Mesendoderm (in vitro differentiated cells): Measurements from ENCODE around the gene ITPR2.
A peak's percentile ranks its signal among the peaks of the same experiment; 100 is the strongest.

ENCODE experiments used
- DNase-seq: peaks from one replicate; pipeline ENCODE4 v3.0.0; 2013
- H2AK5ac ChIP-seq: 2 replicates; pipeline ENCODE4 v1.6.1; 2013; ENCODE audit warnings: low read length, inconsistent platforms
- H2BK120ac ChIP-seq: 2 replicates; pipeline ENCODE4 v1.6.1; 2013; ENCODE audit warnings: low read depth, mild to moderate bottlenecking, low read length, moderate library complexity, mixed read lengths
- H2BK15ac ChIP-seq: replicated peaks from 2 replicates; pipeline ENCODE4 v1.6.1; 2013; ENCODE audit warnings: low read depth, mild to moderate bottlenecking, moderate library complexity
- H2BK5ac ChIP-seq: 2 replicates; pipeline ENCODE4 v1.6.1; 2013; ENCODE audit warnings: low read length, inconsistent platforms
- H3K18ac ChIP-seq: 2 replicates; pipeline ENCODE4 v1.6.1; 2013; ENCODE audit warnings: mild to moderate bottlenecking, low read length, mixed read lengths
- H3K23ac ChIP-seq: one replicate; pipeline ENCODE4 v1.6.1; 2013; ENCODE audit warnings: low read length
- H3K27ac ChIP-seq: 2 replicates; pipeline ENCODE4 v1.5.1; 2013; ENCODE audit warnings: low read depth, mild to moderate bottlenecking, inconsistent platforms, low read length, moderate library complexity
- H3K27me3 ChIP-seq: 2 replicates; pipeline ENCODE4 v1.6.1; 2013; ENCODE audit warnings: low read length, control low read depth, mild to moderate bottlenecking, inconsistent platforms; ENCODE audit not compliant: insufficient read depth, poor library complexity
- H3K36me3 ChIP-seq: 2 replicates; pipeline ENCODE4 v1.6.1; 2013; ENCODE audit warnings: low read length, inconsistent platforms; ENCODE audit not compliant: control insufficient read depth, insufficient read depth
- H3K4ac ChIP-seq: one replicate; pipeline ENCODE4 v1.6.1; 2013; ENCODE audit warnings: low read depth, mild to moderate bottlenecking, low read length, moderate library complexity
- H3K4me1 ChIP-seq: 2 replicates; pipeline ENCODE4 v1.6.1; 2013; ENCODE audit warnings: low read depth, low read length, inconsistent platforms; ENCODE audit not compliant: control insufficient read depth
- H3K4me2 ChIP-seq: 2 replicates; pipeline ENCODE4 v1.6.1; 2013; ENCODE audit warnings: low read length
- H3K4me3 ChIP-seq: 2 replicates; pipeline ENCODE4 v1.5.1; 2013; ENCODE audit warnings: mild to moderate bottlenecking, low read length
- H3K56ac ChIP-seq: one replicate; pipeline ENCODE4 v1.6.1; 2013; ENCODE audit warnings: low read length
- H3K79me1 ChIP-seq: 2 replicates; pipeline ENCODE4 v1.6.1; 2013; ENCODE audit warnings: low read length, inconsistent platforms
- H3K79me2 ChIP-seq: 2 replicates; pipeline ENCODE4 v1.6.1; 2013; ENCODE audit warnings: mild to moderate bottlenecking, low read length; ENCODE audit not compliant: control insufficient read depth, insufficient read depth
- H3K9ac ChIP-seq: 2 replicates; pipeline ENCODE4 v1.6.1; 2013; ENCODE audit warnings: low read length, inconsistent platforms
- H4K5ac ChIP-seq: one replicate; pipeline ENCODE4 v1.6.1; 2013; ENCODE audit warnings: low read length
- H4K8ac ChIP-seq: one replicate; pipeline ENCODE4 v1.6.1; 2013; ENCODE audit warnings: low read depth, mild to moderate bottlenecking, control low read depth, low read length, moderate library complexity
- WGBS: extraction: QIAGEN DNeasy Blood & Tissue Kit; methylation state at CpG from one replicate; pipeline ENCODE4 v1.1.7; 2013; ENCODE audit warnings: low lambda C conversion rate, missing lambda C conversion rate; ENCODE audit not compliant: insufficient coverage; ENCODE audit errors: extremely low coverage; 5-methylcytosine and 5-hydroxymethylcytosine counted together

The ITPR2 gene

GRCh38 chr12:26846416-26846815 is 13.4 kb upstream of the ITPR2 start:
- Histone ChIP-seq H3K4me3 (no peak overlapping the region), H3K27ac (no peak overlapping the region), H3K56ac (no peak overlapping the region), H4K5ac (no peak overlapping the region), H2BK5ac (no peak overlapping the region), H2AK5ac (no peak overlapping the region), H3K18ac (no peak overlapping the region), H3K79me1 (no peaks in the 10 kb centered on the region), H3K4ac (no peak overlapping the region), H3K36me3 (no peaks in the 10 kb centered on the region), H3K9ac (no peak overlapping the region), H3K79me2 (no peaks in the 10 kb centered on the region), H3K4me2 (no peak overlapping the region), H4K8ac (no peak overlapping the region), H3K23ac (no peak overlapping the region), H3K27me3 (no peaks in the 10 kb centered on the region), H2BK15ac (no peak overlapping the region), H3K4me1 (no peaks in the 10 kb centered on the region), H2BK120ac (no peak overlapping the region)
- DNase-seq = no peak
- WGBS = no CpG with 5 or more reads among the region's 5 CpGs

GRCh38 chr12:26845984-26846383 is 13.0 kb upstream of the ITPR2 start:
- H4K5ac ChIP-seq = no peak overlapping the region
- H3K36me3 ChIP-seq = no peaks in the 10 kb centered on the region
- no peak overlapping the region for H3K4me2 ChIP-seq
- no peak overlapping the region for H2BK5ac ChIP-seq
- H3K27me3 ChIP-seq = no peaks in the 10 kb centered on the region
- no peak overlapping the region for H2BK120ac ChIP-seq
- H2BK15ac ChIP-seq = no peak overlapping the region
- H3K18ac ChIP-seq = no peak overlapping the region
- H3K79me1 ChIP-seq = no peaks in the 10 kb centered on the region
- no peak overlapping the region for H3K4ac ChIP-seq
- no peak overlapping the region for H2AK5ac ChIP-seq
- H3K9ac ChIP-seq = no peak overlapping the region
- H3K79me2 ChIP-seq = no peaks in the 10 kb centered on the region
- H3K27ac ChIP-seq = no peak overlapping the region
- DNase-seq = peak; percentile 30
- H3K4me3 ChIP-seq = no peak overlapping the region
- no peak overlapping the region for H3K23ac ChIP-seq
- H4K8ac ChIP-seq = no peak overlapping the region
- no peak overlapping the region for H3K56ac ChIP-seq
- WGBS = no CpG with 5 or more reads among the region's 4 CpGs
- H3K4me1 ChIP-seq = no peaks in the 10 kb centered on the region

- Histone ChIP-seq H3K9ac (no peak overlapping the region), H2BK120ac (no peak overlapping the region), H3K36me3 (no peaks in the 10 kb centered on the region), H2BK15ac (no peak overlapping the region), H3K4ac (no peak overlapping the region), H3K56ac (no peak overlapping the region), H3K27me3 (no peaks in the 10 kb centered on the region), H3K79me1 (no peaks in the 10 kb centered on the region), H2AK5ac (no peak overlapping the region), H3K23ac (no peak overlapping the region), H2BK5ac (no peak overlapping the region), H4K8ac (no peak overlapping the region), H3K79me2 (no peaks in the 10 kb centered on the region), H3K4me1 (no peaks in the 10 kb centered on the region), H3K4me3 (no peak overlapping the region), H3K27ac (no peak overlapping the region), H4K5ac (no peak overlapping the region), H3K18ac (no peak overlapping the region), H3K4me2 (no peak overlapping the region)
- WGBS = no CpG with 5 or more reads among the region's 11 CpGs
- peak; percentile 57 for DNase-seq
These were observed 12.2 kb upstream of the ITPR2 start for GRCh38 chr12:26845057-26845666.

GRCh38 chr12:26843311-26843710 is 10.3 kb upstream of the ITPR2 start:
- no peak overlapping the region for H3K4ac ChIP-seq
- H3K9ac ChIP-seq = no peak overlapping the region
- no peaks in the 10 kb centered on the region for H3K27me3 ChIP-seq
- WGBS = no CpG with 5 or more reads among the region's 2 CpGs
- H2BK15ac ChIP-seq = no peak overlapping the region
- no peak overlapping the region for H3K4me2 ChIP-seq
- H3K36me3 ChIP-seq = no peaks in the 10 kb centered on the region
- H2AK5ac ChIP-seq = no peak overlapping the region
- no peaks in the 10 kb centered on the region for H3K79me1 ChIP-seq
- no peak overlapping the region for H3K23ac ChIP-seq
- H3K56ac ChIP-seq = no peak overlapping the region
- H3K27ac ChIP-seq = no peak overlapping the region
- H3K4me1 ChIP-seq = no peaks in the 10 kb centered on the region
- H2BK5ac ChIP-seq = no peak overlapping the region
- no peak overlapping the region for H4K8ac ChIP-seq
- DNase-seq = no peak
- H2BK120ac ChIP-seq = no peak overlapping the region
- H3K4me3 ChIP-seq = no peak overlapping the region
- H4K5ac ChIP-seq = no peak overlapping the region
- no peak overlapping the region for H3K18ac ChIP-seq
- H3K79me2 ChIP-seq = no peaks in the 10 kb centered on the region

- H3K27me3 ChIP-seq = no peaks in the 10 kb centered on the region
These were observed 8.1 kb upstream of the ITPR2 start for GRCh38 chr12:26841085-26841484.

GRCh38 chr12:26839512-26839911 is 6.5 kb upstream of the ITPR2 start:
- no CpG with 5 or more reads among the region's 3 CpGs for WGBS
- no peak overlapping the region for H3K56ac ChIP-seq
- no peak overlapping the region for H2BK120ac ChIP-seq
- H3K27me3 ChIP-seq = no peaks in the 10 kb centered on the region
- no peaks in the 10 kb centered on the region for H3K4me1 ChIP-seq
- no peak overlapping the region for H3K23ac ChIP-seq
- H4K5ac ChIP-seq = no peak overlapping the region
- no peak overlapping the region for H3K4me3 ChIP-seq
- H4K8ac ChIP-seq = no peak overlapping the region
- no peak overlapping the region for H2AK5ac ChIP-seq
- H3K4me2 ChIP-seq = no peak overlapping the region
- H3K27ac ChIP-seq = no peak overlapping the region
- H2BK5ac ChIP-seq = no peak overlapping the region
- no peak overlapping the region for H2BK15ac ChIP-seq
- H3K36me3 ChIP-seq = no peaks in the 10 kb centered on the region
- no peak overlapping the region for H3K4ac ChIP-seq
- no peaks in the 10 kb centered on the region for H3K79me1 ChIP-seq
- no peak overlapping the region for H3K18ac ChIP-seq
- no peak for DNase-seq
- H3K9ac ChIP-seq = no peak overlapping the region
- H3K79me2 ChIP-seq = no peaks in the 10 kb centered on the region

More at GRCh38 chr12:26841085-26841484, 8.1 kb upstream of the ITPR2 start:
- H2BK5ac ChIP-seq = no peak overlapping the region
- no peaks in the 10 kb centered on the region for H3K79me2 ChIP-seq
- no peak overlapping the region for H3K4me2 ChIP-seq
- no peak for DNase-seq
- no peak overlapping the region for H4K5ac ChIP-seq
- no peak overlapping the region for H4K8ac ChIP-seq
- H3K79me1 ChIP-seq = no peaks in the 10 kb centered on the region
- H2BK120ac ChIP-seq = no peak overlapping the region
- no peak overlapping the region for H3K23ac ChIP-seq
- H3K18ac ChIP-seq = no peak overlapping the region
- H3K4ac ChIP-seq = no peak overlapping the region
- no peak overlapping the region for H3K9ac ChIP-seq
- H3K36me3 ChIP-seq = no peaks in the 10 kb centered on the region
- H3K56ac ChIP-seq = no peak overlapping the region
- H3K4me3 ChIP-seq = no peak overlapping the region
- no peak overlapping the region for H2AK5ac ChIP-seq
- no peak overlapping the region for H2BK15ac ChIP-seq
- H3K27ac ChIP-seq = no peak overlapping the region
- H3K4me1 ChIP-seq = no peaks in the 10 kb centered on the region
- no CpG with 5 or more reads among the region's 5 CpGs for WGBS
